GM18861 (cell line): ENCODE data around the gene NFIB.
A peak's percentile ranks its signal among the peaks of the same experiment; 100 is the strongest.

ENCODE experiments used
- ATAC-seq: cut with Tn5 transposase; IDR thresholded peaks from one replicate; pipeline ENCODE4 v1.9.1; 2021; ENCODE audit not compliant: unreplicated experiment

The NFIB gene

GRCh38 chr9:14345354-14346230 is 31.7 kb upstream of the NFIB start:
- ATAC-seq: no peak

- no peak for ATAC-seq
Observed at GRCh38 chr9:14344941-14345353, 31.0 kb upstream of the NFIB start.

- no peak for ATAC-seq
Observed at GRCh38 chr9:14344053-14344524, 30.1 kb upstream of the NFIB start.

- no peak for ATAC-seq
Observed at GRCh38 chr9:14343261-14344031, 29.5 kb upstream of the NFIB start.

- ATAC-seq: no peak
Observed at GRCh38 chr9:14342736-14343135, 28.8 kb upstream of the NFIB start.

- no peak for ATAC-seq
Observed at GRCh38 chr9:14341437-14342122, 27.6 kb upstream of the NFIB start.

- ATAC-seq: no peak
Observed at GRCh38 chr9:14340994-14341393, 27.1 kb upstream of the NFIB start.

GRCh38 chr9:14340219-14340873 is 26.4 kb upstream of the NFIB start:
- ATAC-seq: no peak

- no peak for ATAC-seq
Observed at GRCh38 chr9:14339746-14340145, 25.8 kb upstream of the NFIB start.

GRCh38 chr9:14337615-14338014 is 23.7 kb upstream of the NFIB start:
- no peak for ATAC-seq

- ATAC-seq: no peak
Observed at GRCh38 chr9:14336244-14336643, 22.3 kb upstream of the NFIB start.

- ATAC-seq: no peak
Observed at GRCh38 chr9:14331120-14331519, 17.2 kb upstream of the NFIB start.

- no peak for ATAC-seq
Observed at GRCh38 chr9:14327036-14327435, 13.1 kb upstream of the NFIB start.

- ATAC-seq: peak; percentile 50
Observed at GRCh38 chr9:14326264-14326826, 12.4 kb upstream of the NFIB start.

GRCh38 chr9:14325147-14325546 is 11.2 kb upstream of the NFIB start:
- no peak for ATAC-seq

GRCh38 chr9:14323985-14324650 is 10.2 kb upstream of the NFIB start:
- no peak for ATAC-seq

GRCh38 chr9:14323083-14323971 is 9.4 kb upstream of the NFIB start:
- no peak for ATAC-seq

- peak; percentile 40 for ATAC-seq
Observed at GRCh38 chr9:14322211-14323082, 8.5 kb upstream of the NFIB start.
